Measurements from ENCODE around the gene DUXA.
"Not testable (repeated sequence)": the region's sequence is repeated elsewhere in the genome, so short reads cannot be mapped to it uniquely, and the experiment has no call there.

- TF ChIP-seq CBFB (CRISPR knock-in tag; IDR thresholded peaks at IDR 0.05); CTCF (IDR thresholded peaks at IDR 0.05 in 2 of 3, conservative IDR thresholded peaks at IDR 0.05 in 1 of 3; ENCODE audit: insufficient read depth in 2 of 3, low read depth in 1 of 3, low read length in 3 of 3); PATZ1 (CRISPR knock-in tag; IDR thresholded peaks at IDR 0.05; ENCODE audit: borderline replicate concordance); E2F4 (CRISPR knock-in tag; IDR thresholded peaks at IDR 0.05; ENCODE audit: low read depth); ARID3A (IDR thresholded peaks at IDR 0.05; ENCODE audit: borderline replicate concordance, low read depth, low read length); HDAC2 (IDR thresholded peaks at IDR 0.05); PCBP1 (IDR thresholded peaks at IDR 0.05; ENCODE audit: low read depth, low read length, poor library complexity, severe bottlenecking); POLR2A (conservative IDR thresholded peaks at IDR 0.05); YY1 (IDR thresholded peaks at IDR 0.05; ENCODE audit: borderline replicate concordance in 1 of 3, control insufficient read depth in 1 of 3, extremely low read depth in 1 of 3, insufficient read depth in 3 of 3, insufficient read length in 1 of 3, insufficient replicate concordance in 2 of 3, low read depth in 1 of 3, low read length in 2 of 3): not testable (repeated sequence)
Observed at GRCh38 chr19:57197874-57198273, 30.6 kb upstream of the DUXA start.

Measured in K562 (cell line).